ENCODE measurements around the gene MPV17L.
A peak's percentile ranks its signal among the peaks of the same experiment; 100 is the strongest.
"Not testable (repeated sequence)": the region's sequence is repeated elsewhere in the genome, so short reads cannot be mapped to it uniquely, and the experiment has no call there.

Gene MPV17L

GRCh38 chr16:15415511-15415985, 20.0 kb downstream of the MPV17L start:
- no peak for DNase-seq

GRCh38 chr16:15417197-15417596, 21.6 kb downstream of the MPV17L start:
- no peak for DNase-seq

DNA sequence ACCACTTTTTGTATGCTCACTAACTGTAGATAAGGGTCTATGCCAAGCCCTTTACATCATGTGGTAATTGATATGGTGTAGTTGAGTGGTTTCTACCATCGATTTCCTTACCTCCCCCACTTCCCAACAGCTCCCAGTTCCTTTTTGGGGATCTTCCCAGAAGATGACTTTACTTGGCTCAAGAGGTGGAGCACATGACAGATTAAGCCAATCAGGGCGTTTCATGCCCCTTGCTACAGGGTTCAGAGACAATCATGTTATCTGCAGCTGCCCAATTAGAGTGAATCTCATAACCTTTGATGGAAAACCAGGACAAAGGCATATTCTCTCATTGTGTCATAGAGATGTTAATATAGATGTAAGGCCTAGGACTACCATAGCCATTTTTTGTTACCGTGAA, 22.7 kb downstream of the MPV17L start:
- no peak for DNase-seq

GRCh38 chr16:15421696-15422095, 26.1 kb downstream of the MPV17L start:
- not testable (repeated sequence) for DNase-seq

- DNase-seq = no peak
Observed at GRCh38 chr16:15422222-15422621, 26.7 kb downstream of the MPV17L start.

GRCh38 chr16:15425861-15426260, 30.3 kb downstream of the MPV17L start:
- no peak for DNase-seq

DNA sequence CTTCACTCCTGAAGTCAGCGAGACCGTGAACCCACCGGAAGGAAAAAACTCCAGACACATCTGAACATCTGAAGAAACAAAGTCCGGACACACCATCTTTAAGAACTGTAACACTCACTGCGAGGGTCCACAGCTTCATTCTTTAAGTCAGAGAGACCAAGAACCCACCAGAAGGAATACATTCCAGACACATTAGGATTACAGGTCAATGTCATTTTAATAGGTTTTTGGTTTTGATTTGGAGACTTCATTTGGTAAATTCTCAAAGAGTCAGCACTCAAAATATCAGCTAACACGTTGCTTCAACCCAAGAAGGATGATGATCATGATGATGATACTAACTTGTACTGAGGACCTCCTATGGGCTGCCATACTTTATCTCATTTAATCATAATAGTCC, 31.2 kb downstream of the MPV17L start:
- DNase-seq = no peak

DNA sequence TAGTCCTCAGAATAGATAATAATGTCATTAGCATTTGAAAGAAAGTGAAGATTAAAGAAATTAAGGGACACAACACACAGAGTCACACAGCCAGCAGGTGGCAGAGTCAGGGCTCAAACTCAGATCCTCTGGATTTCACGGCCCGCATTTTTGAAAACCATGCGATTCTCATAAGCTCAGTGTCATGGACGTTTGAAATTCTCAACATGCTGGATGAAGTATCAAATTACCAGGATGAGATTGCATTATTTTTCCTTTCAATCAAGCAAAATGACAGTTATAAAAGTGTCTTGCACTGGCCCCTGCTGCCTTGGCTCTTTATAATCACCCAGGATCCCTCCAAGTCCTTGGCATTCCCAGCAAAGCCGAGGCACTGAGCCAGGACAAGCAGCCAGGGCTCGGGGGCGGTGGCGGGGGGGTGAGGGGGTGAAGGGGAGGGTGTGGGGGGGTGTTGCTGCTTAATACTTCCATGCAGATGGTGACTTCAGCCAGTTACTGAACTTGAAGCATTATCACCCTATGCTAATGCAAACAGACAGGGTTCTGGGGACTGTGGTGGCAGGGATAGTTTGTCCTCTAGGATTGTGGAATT, 32.2 kb downstream of the MPV17L start:
- peak; percentile 55 for DNase-seq

DNA sequence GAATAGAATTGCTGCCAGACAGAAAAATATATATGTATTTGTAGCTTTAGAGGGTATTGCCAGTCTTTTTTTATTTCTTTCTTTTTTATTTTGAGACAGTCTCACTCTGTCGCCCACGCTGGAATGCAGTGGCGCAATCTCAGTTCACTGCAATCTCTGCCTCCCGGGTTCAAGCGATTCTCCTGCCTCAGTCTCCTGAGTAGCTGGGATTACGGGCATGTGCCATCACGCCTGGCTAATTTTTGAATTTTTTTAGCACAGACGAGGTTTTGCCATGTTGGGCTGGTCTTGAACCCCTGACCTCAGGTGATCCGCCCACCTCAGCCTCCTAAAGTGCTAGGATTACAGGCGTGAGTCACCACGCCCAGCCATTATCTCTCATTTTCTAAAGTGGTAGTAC, 35.3 kb downstream of the MPV17L start:
- not testable (repeated sequence) for DNase-seq

GRCh38 chr16:15434079-15434424, 38.5 kb downstream of the MPV17L start:
- no peak for DNase-seq

DNA sequence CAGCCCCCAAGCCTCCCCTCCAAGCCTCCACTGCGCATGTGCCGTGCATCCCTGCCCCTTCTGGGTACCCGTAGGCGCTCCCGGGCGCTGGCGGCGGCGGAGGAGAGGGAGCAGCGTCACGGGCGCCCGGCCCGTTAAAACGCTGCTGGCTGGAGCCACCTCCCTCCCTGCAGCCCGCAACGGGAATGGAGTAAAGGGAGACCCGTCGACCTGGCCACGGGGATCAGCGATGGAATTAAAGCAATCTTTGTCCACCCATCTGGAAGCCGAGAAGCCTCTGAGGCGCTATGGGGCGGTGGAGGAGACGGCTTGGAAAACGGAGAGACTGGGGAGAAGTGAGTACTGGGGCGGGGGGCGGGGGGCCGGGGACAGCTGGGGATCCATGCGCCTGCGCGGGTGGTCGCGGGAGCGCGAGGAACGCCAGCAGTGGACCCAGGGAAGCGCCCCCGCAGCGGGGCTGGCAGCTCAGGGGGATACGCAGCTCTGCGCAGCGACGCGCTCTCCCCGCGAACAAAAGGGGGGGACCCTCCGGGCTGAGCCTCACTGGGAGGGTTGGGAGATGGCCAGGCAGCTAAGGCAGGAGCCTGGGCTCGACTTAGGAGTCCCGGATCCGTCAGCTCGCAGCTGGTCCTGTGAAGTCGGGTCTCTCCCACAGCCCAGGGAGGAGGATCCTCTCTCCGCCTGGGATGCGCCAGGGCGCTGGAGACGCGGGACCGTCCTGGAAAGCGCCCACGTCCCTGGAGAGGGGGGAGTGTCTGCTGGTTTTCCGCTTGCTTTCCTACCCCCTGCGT, 39.1 kb downstream of the MPV17L start, which contains the start of gene BMERB1:
Gene BMERB1 (plus strand): TSS at position 164 of the 791 bp plus-strand sequence. CDS start 66 bp downstream, at position 230.
- no peak for DNase-seq

DNA sequence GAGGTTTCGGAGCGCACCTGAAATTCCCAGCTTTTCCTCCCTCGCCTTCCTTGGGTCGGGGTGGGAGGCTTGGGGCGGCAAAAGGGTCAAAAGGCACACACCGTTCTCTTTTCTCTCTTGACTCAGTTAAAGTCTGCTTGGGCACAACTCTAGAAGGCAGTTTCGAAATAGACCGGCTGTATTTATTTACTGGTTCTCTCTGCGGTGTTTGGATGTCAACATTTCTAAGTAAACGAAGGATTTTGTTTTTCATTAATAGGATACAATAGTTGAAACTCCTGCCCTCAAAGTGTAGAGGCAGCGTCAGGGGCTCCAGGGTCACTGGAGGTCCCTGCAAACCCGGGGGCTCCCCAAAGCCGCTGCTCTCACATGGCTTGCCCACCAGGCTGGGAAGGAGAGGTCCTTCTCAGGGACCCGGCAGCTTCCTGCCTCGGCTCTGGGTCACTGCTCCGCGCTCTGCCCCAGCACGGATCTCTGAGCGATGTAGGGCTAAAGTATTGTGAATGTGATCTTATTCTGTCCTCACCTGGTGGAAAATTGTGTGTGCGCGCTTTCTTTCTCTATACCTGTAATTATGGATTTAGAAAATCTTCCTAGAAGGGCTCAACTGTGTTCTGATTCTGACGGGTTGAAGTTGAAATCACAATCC, 39.8 kb downstream of the MPV17L start:
- no peak for DNase-seq

GRCh38 chr16:15439102-15439501, 43.5 kb downstream of the MPV17L start:
- no peak for DNase-seq

- no peak for DNase-seq
Observed at GRCh38 chr16:15439521-15439920, 44.0 kb downstream of the MPV17L start.

GRCh38 chr16:15440852-15441251, 45.3 kb downstream of the MPV17L start:
- DNase-seq = no peak

DNA sequence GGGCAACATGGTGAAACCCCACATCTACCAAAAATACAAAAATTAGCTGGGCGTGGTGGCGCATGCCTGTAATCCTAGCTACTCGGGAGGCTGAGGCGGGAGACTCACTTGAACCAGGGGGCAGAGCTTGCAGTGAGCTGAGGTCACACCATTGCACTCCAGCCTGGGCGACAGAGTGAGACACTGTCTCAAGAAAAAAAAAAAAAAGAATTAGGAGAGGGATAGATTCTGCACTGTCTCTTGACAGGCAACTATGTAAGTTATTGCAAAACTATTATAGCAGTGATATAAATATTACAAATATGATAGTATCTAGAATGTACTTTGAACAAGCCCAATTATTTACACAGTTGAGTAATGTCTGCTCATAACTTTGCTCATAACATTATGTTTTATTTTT, 46.6 kb downstream of the MPV17L start:
- DNase-seq = not testable (repeated sequence)

GRCh38 chr16:15443753-15444152, 48.2 kb downstream of the MPV17L start:
- no peak for DNase-seq

GRCh38 chr16:15444264-15444663, 48.7 kb downstream of the MPV17L start:
- DNase-seq = no peak

DNA sequence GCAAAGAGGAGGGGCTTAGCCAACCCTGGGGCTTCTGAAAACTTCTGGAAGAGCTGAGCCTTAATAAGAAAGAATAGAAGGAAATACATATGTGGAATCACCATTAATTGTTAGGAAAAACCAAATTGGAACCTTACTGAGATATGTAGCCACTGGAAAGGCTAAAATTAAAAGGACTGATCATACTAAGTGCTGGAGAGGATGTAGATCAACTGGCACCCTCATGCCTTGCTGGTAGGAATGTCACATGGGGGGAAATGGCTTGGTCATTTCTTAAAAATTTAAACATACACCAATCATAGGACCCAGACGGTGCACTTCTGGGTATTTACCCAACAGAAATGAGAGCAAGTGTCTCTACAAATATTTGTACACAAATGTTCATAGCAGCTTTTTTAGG, 49.9 kb downstream of the MPV17L start:
- DNase-seq = no peak

- DNase-seq = no peak
Observed at GRCh38 chr16:15446901-15447300, 51.3 kb downstream of the MPV17L start.

DNA sequence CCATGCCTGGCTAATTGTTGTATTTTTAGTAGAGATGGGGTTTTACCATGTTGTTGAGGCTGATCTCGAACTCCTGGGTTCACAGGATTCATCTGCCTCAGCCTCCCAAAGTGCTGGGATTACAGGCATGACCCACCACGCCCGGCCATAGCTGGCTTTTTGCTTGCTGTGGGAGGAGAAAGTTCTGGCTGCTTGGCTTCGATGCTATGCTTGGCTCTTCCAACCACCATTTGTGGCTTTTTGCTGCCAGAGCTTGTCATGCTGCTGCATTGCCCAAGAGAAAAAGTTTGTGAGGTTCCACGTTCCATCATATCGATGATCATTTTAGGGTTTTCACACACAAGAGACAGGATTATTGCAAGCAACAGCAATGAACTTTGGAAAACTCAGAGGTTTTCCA, 55.1 kb downstream of the MPV17L start:
- no peak for DNase-seq

DNA sequence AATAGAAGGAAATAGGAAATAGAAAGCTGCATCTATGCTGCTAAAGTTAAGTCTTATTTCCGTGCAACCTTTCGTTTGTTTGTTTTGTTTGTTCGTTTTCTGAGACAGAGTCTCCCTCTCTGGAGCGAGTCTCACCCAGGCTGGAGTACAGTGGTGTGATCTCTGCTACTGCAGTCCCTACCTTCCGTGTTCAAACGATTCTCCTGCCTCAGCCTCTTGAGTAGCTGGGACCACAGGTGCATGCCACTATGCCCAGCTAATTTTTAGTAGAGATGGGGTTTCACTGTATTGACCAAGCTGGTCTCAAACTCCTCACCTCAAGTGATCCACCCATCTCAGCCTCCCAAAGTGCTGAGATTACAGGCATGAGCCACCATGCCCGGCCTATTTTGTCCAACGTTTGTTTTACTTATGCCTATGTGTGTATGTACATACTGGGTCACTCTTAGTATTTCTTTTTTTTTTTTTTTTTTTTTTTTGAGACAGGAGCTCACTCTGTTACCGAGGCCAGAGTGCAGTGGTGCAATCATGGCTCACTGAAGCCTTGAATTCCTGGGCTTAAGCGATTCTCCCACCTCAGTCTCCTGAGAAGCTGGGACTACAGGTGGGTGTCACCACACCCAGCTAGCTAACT, 55.7 kb downstream of the MPV17L start:
- DNase-seq = no peak

DNA sequence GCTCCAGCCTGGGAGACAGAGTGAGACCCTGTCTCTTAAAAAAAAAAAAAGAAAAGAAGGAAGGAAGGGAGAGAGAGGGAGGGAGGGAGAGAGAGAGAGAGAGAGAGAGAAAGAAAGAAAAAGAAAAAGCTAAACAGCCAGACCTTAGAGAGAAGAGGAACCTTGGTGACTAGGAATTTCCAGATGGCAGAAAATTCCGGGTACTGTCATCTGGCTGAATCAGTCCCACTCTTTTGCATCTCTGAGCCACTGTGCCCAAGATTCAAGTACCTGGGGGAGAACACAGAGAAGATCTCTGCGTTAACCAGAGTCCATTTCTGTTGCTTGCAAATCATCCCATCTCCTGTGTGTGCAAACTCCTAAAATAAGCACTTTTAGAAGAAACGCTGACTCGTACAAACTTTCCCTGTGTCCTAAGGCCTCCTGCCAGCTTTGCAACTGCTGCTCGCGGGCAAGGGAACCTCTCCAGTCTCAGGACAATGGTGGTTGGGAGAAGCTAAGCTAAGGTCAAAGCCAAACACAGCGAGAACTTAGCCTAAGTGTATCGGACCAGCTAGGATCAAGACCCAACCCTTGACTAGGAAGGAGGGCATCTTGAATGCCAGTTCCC, 56.8 kb downstream of the MPV17L start:
- DNase-seq = no peak
